ENCODE data around the gene DCHS1. TPM values are rescaled to one million over a fixed set of nuclear protein-coding genes. Genes with fewer than 3 reads are reported as not detected.

DCHS1 gene
- total RNA-seq, 2 experiments from 2014 or later = 2.1 to 2.5 TPM

- no peaks in the 10 kb centered on the region for H3K27me3 Mint-ChIP-seq
- H3K4me3 Mint-ChIP-seq = no peak overlapping the region
- POLR2A ChIA-PET = no interaction called here
- peaks cover 3% of the 10 kb centered on the region for H3K4me1 Mint-ChIP-seq
- no peak for ATAC-seq (ENCODE audit: low read depth)
- H3K36me3 Mint-ChIP-seq = peaks cover 10% of the 10 kb centered on the region
- DNase-seq = no peak
- H3K27ac Mint-ChIP-seq = no peak overlapping the region
- no peaks in the 10 kb centered on the region for H3K9me3 Mint-ChIP-seq
These were observed 84.1 kb downstream of the DCHS1 start for GRCh38 chr11:6571434-6572008.

Other genes with a start within 250 kb of the DCHS1 start
- 10 to 100 TPM; 64.0 to 69.2 TPM for gene APBB1, start 236.7 kb downstream of the DCHS1 start, total RNA-seq
- gene HPX, start 214.8 kb downstream of the DCHS1 start, total RNA-seq = 1 to 10 TPM in 1 of 2 experiments, under 1 TPM in 1; 0.58 to 1.3 TPM
- 10 to 100 TPM; 11.8 to 11.9 TPM for gene TRIM3, start 181.9 kb downstream of the DCHS1 start, total RNA-seq
- 10 to 100 TPM; 44.3 to 44.6 TPM for gene ARFIP2, start 174.5 kb downstream of the DCHS1 start, total RNA-seq
- 10 to 100 TPM; 41.3 to 47.0 TPM for gene TIMM10B, start 174.3 kb downstream of the DCHS1 start, total RNA-seq
- gene DNHD1, start 158.5 kb downstream of the DCHS1 start, total RNA-seq = 10 to 100 TPM; 32.3 to 35.5 TPM
- 10 to 100 TPM; 31.7 to 34.4 TPM for gene RRP8, start 52.2 kb downstream of the DCHS1 start, total RNA-seq
- gene ILK, start 52.0 kb downstream of the DCHS1 start, total RNA-seq = 100 to 1,000 TPM; 195 to 207 TPM
- 100 to 1,000 TPM; 154 to 156 TPM for gene TAF10, start 43.6 kb downstream of the DCHS1 start, total RNA-seq
- gene TPP1, start 36.4 kb downstream of the DCHS1 start, total RNA-seq = 100 to 1,000 TPM; 114 to 120 TPM
- 10 to 100 TPM; 50.9 to 51.4 TPM for gene MRPL17, start 27.5 kb upstream of the DCHS1 start, total RNA-seq
- gene OR2AG2, start 116.2 kb upstream of the DCHS1 start, total RNA-seq = not detected
- not detected for gene OR2AG1, start 127.2 kb upstream of the DCHS1 start, total RNA-seq
- gene OR6A2, start 143.9 kb upstream of the DCHS1 start, total RNA-seq = under 1 TPM in 1 of 2 experiments, not detected in 1; 0.08 TPM
- not detected for gene OR10A5, start 189.9 kb upstream of the DCHS1 start, total RNA-seq
- gene OR10A2, start 207.2 kb upstream of the DCHS1 start, total RNA-seq = not detected
- not detected for gene OR10A4, start 220.8 kb upstream of the DCHS1 start, total RNA-seq
- gene OR2D2, start 236.7 kb upstream of the DCHS1 start, total RNA-seq = not detected

Data from activated naive CD8-positive, alpha-beta T cell treated with anti-CD3 and anti-CD28 coated beads, Interleukin-2, amount 10 ng/mL, durations not matched to agents 7 days and 5 days (primary cell).